Measurements from ENCODE around the gene GINM1.

Gene GINM1, protein sequence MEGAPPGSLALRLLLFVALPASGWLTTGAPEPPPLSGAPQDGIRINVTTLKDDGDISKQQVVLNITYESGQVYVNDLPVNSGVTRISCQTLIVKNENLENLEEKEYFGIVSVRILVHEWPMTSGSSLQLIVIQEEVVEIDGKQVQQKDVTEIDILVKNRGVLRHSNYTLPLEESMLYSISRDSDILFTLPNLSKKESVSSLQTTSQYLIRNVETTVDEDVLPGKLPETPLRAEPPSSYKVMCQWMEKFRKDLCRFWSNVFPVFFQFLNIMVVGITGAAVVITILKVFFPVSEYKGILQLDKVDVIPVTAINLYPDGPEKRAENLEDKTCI

DNA sequence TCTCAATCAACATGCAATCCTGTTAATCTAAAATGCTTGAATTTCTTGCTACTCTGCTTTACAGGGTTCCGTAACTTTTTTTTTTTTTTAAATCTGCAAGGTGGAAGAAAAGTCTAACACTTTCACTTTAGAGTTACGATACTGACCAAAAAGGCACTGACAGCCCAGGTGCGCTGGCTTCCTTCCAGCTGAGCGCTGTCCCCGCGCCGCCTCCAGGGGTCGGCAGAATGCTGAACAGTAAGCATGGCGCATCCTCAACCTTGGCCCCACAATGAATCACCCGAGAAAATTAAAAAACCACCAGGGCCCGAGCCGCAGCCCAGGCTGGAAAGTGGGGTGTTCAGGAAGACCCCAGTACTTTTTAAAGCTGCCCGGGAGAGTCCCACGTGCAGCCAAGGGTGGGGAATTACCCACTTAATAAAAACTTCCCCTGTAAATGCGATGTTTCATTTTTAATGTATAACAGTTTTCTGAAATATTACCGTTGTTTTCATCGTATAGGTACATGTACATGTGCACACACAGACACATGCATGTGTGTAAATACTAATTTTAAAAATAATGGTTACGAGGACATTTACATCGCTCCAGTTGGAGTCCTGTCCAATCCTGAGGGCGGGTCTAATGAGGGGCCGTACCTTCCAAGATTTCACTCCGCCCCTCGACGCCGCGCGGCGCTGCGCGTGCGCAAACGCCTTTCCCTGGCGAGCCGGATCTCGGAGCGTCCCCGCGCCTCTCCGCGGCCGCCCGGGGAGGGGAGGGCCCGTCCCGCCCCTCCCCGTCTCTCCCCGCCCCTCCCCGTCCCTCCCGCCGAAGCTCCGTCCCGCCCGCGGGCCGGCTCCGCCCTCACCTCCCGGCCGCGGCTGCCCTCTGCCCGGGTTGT lies at the start of gene GINM1:
TSS of gene GINM1 (plus strand) at position 849 of the 883 bp plus-strand sequence. CDS start 40 bp downstream, outside the sequence.
- Histone ChIP-seq H3K4me3 (ENCODE audit: low read length) (peak within 1 kb of the TSS; percentile 71), H3K4me1 (ENCODE audit: control insufficient read depth, insufficient read depth, low read length) (peaks cover 5% of the 10 kb centered on the region), H3K9me3 (ENCODE audit: control insufficient read depth, low read length) (no peaks in the 10 kb centered on the region), H3K9ac (ENCODE audit: low read length) (peak within 1 kb of the TSS; percentile 95), H3K36me3 (ENCODE audit: control insufficient read depth, insufficient read depth, low read length) (no peaks in the 10 kb centered on the region), H3K27me3 (ENCODE audit: control insufficient read depth, insufficient read depth, low read length) (no peaks in the 10 kb centered on the region)

GRCh38 chr6:149529650-149530049 lies 36.5 kb upstream of the GINM1 start:
- Histone ChIP-seq H3K36me3 (ENCODE audit: control insufficient read depth, insufficient read depth, low read length) (no peaks in the 10 kb centered on the region), H3K27me3 (ENCODE audit: control insufficient read depth, insufficient read depth, low read length) (no peaks in the 10 kb centered on the region), H3K4me1 (ENCODE audit: control insufficient read depth, insufficient read depth, low read length) (no peaks in the 10 kb centered on the region), H3K9me3 (ENCODE audit: control insufficient read depth, low read length) (no peaks in the 10 kb centered on the region), H3K4me3 (ENCODE audit: low read length) (no peak overlapping the region), H3K9ac (ENCODE audit: low read length) (no peak overlapping the region)

GRCh38 chr6:149534742-149535141 lies 31.4 kb upstream of the GINM1 start:
- Histone ChIP-seq H3K9ac (ENCODE audit: low read length) (no peak overlapping the region), H3K36me3 (ENCODE audit: control insufficient read depth, insufficient read depth, low read length) (no peaks in the 10 kb centered on the region), H3K4me3 (ENCODE audit: low read length) (no peak overlapping the region), H3K4me1 (ENCODE audit: control insufficient read depth, insufficient read depth, low read length) (no peaks in the 10 kb centered on the region), H3K27me3 (ENCODE audit: control insufficient read depth, insufficient read depth, low read length) (no peaks in the 10 kb centered on the region), H3K9me3 (ENCODE audit: control insufficient read depth, low read length) (no peaks in the 10 kb centered on the region)

GRCh38 chr6:149541139-149541538 lies 25.0 kb upstream of the GINM1 start:
- Histone ChIP-seq H3K36me3 (ENCODE audit: control insufficient read depth, insufficient read depth, low read length) (no peaks in the 10 kb centered on the region), H3K9me3 (ENCODE audit: control insufficient read depth, low read length) (no peaks in the 10 kb centered on the region), H3K27me3 (ENCODE audit: control insufficient read depth, insufficient read depth, low read length) (no peaks in the 10 kb centered on the region), H3K4me1 (ENCODE audit: control insufficient read depth, insufficient read depth, low read length) (peaks cover 9% of the 10 kb centered on the region), H3K4me3 (ENCODE audit: low read length) (no peak overlapping the region), H3K9ac (ENCODE audit: low read length) (no peak overlapping the region)

DNA sequence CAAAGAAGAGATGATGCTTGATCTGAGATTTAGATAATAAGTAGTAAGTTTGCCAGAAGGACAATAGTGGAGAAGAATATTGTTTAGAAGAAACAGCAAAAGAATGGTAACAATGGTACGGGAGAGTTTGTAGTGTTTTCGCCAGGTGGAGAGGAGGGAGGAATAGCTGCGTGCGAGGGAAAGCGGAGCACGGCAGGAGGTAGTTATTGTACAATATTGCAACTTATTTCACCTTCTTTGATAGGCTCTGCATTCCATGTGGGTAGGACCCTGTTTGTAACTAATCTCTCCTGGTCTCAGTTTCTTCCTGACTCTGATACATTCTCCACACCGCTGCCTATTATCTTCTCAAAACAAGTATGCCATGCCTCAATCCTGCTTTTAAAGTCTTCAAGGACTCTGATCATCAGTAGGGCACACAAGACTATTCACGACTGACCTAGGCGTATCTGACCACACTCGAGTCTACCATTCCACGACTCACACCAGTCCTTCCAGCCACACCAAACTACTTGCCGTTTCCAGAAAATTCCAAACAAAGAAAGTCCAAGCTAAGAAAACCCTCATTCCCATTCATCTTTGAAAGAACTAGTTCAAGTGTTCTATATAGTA lies 21.4 kb upstream of the GINM1 start:
- Histone ChIP-seq H3K4me1 (ENCODE audit: control insufficient read depth, insufficient read depth, low read length) (peaks cover 9% of the 10 kb centered on the region), H3K9ac (ENCODE audit: low read length) (peak overlapping the region; percentile 96), H3K36me3 (ENCODE audit: control insufficient read depth, insufficient read depth, low read length) (no peaks in the 10 kb centered on the region), H3K27me3 (ENCODE audit: control insufficient read depth, insufficient read depth, low read length) (no peaks in the 10 kb centered on the region), H3K4me3 (ENCODE audit: low read length) (peak overlapping the region; percentile 91), H3K9me3 (ENCODE audit: control insufficient read depth, low read length) (no peaks in the 10 kb centered on the region)

GRCh38 chr6:149545258-149545753 lies 20.9 kb upstream of the GINM1 start:
- Histone ChIP-seq H3K4me3 (ENCODE audit: low read length) (peak overlapping the region; percentile 91), H3K4me1 (ENCODE audit: control insufficient read depth, insufficient read depth, low read length) (peaks cover 9% of the 10 kb centered on the region), H3K27me3 (ENCODE audit: control insufficient read depth, insufficient read depth, low read length) (peaks cover under 1% of the 10 kb centered on the region), H3K9me3 (ENCODE audit: control insufficient read depth, low read length) (no peaks in the 10 kb centered on the region), H3K36me3 (ENCODE audit: control insufficient read depth, insufficient read depth, low read length) (no peaks in the 10 kb centered on the region), H3K9ac (ENCODE audit: low read length) (peak overlapping the region; percentile 96)

GRCh38 chr6:149545754-149546471 lies 20.3 kb upstream of the GINM1 start, which contains the start of gene PPIL4:
PPIL4 (minus strand) TSS chr6:149546043; CDS start chr6:149546005, 38 bp downstream.
- peak within 1 kb of the TSS; percentile 91 for H3K4me3 ChIP-seq (ENCODE audit: low read length)
- no peaks in the 10 kb centered on the region for H3K36me3 ChIP-seq (ENCODE audit: control insufficient read depth, insufficient read depth, low read length)
- H3K4me1 ChIP-seq (ENCODE audit: control insufficient read depth, insufficient read depth, low read length), result peaks cover 9% of the 10 kb centered on the region
- H3K27me3 ChIP-seq (ENCODE audit: control insufficient read depth, insufficient read depth, low read length), result peaks cover 5% of the 10 kb centered on the region
- peak within 1 kb of the TSS; percentile 96 for H3K9ac ChIP-seq (ENCODE audit: low read length)
- no peaks in the 10 kb centered on the region for H3K9me3 ChIP-seq (ENCODE audit: control insufficient read depth, low read length)

DNA sequence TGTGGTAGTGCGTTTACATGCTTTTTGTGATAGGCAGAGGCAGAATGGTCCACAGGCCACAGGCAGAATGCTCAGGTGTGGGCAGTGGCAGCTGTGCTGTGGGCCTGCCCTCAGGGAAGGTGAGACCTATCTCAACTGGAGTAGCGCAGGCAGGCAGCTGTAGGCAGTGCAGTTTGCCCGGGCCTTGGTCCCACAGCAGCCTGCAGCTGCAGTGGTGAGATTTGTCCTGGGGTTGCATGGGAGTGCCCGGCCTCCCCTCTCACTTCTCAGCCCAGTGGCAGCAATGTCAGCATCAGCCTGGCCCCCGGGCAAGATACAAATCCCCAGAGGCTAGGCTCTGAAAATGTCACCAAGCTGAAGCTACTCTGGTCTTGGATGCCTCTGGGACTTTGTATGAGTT lies 14.3 kb upstream of the GINM1 start:
- no peaks in the 10 kb centered on the region for H3K36me3 ChIP-seq (ENCODE audit: control insufficient read depth, insufficient read depth, low read length)
- H3K4me1 ChIP-seq (ENCODE audit: control insufficient read depth, insufficient read depth, low read length), result no peaks in the 10 kb centered on the region
- H3K9ac ChIP-seq (ENCODE audit: low read length), result no peak overlapping the region
- no peak overlapping the region for H3K4me3 ChIP-seq (ENCODE audit: low read length)
- H3K27me3 ChIP-seq (ENCODE audit: control insufficient read depth, insufficient read depth, low read length), result peaks cover 5% of the 10 kb centered on the region
- no peaks in the 10 kb centered on the region for H3K9me3 ChIP-seq (ENCODE audit: control insufficient read depth, low read length)

- no peaks in the 10 kb centered on the region for H3K36me3 ChIP-seq (ENCODE audit: control insufficient read depth, insufficient read depth, low read length)
- no peak overlapping the region for H3K4me3 ChIP-seq (ENCODE audit: low read length)
- H3K27me3 ChIP-seq (ENCODE audit: control insufficient read depth, insufficient read depth, low read length), result no peaks in the 10 kb centered on the region
- H3K9me3 ChIP-seq (ENCODE audit: control insufficient read depth, low read length), result no peaks in the 10 kb centered on the region
- no peak overlapping the region for H3K9ac ChIP-seq (ENCODE audit: low read length)
- H3K4me1 ChIP-seq (ENCODE audit: control insufficient read depth, insufficient read depth, low read length), result no peaks in the 10 kb centered on the region
Observed at GRCh38 chr6:149558029-149558428, 8.1 kb upstream of the GINM1 start.

DNA sequence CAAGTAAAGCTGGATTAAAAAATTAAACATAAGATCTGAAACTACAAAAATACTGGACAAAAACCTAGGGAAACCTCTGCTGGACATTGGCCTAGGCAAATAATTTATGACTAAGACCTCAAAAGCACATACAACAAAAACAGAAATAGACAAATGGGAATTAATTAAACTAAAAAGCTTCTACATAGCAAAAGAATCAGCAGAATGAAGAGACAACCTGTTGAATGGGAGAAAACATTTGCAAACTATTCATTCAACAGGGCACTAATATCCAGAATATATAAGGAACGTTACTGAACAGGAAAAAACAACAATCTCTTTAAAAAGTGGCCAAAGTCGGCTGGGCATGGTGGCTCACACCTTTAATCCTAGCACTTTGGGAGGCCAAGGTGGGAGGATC lies 6.8 kb upstream of the GINM1 start:
- H3K9me3 ChIP-seq (ENCODE audit: control insufficient read depth, low read length), result no peaks in the 10 kb centered on the region
- no peak overlapping the region for H3K4me3 ChIP-seq (ENCODE audit: low read length)
- H3K4me1 ChIP-seq (ENCODE audit: control insufficient read depth, insufficient read depth, low read length), result no peaks in the 10 kb centered on the region
- no peaks in the 10 kb centered on the region for H3K36me3 ChIP-seq (ENCODE audit: control insufficient read depth, insufficient read depth, low read length)
- no peak overlapping the region for H3K9ac ChIP-seq (ENCODE audit: low read length)
- H3K27me3 ChIP-seq (ENCODE audit: control insufficient read depth, insufficient read depth, low read length), result no peaks in the 10 kb centered on the region

DNA sequence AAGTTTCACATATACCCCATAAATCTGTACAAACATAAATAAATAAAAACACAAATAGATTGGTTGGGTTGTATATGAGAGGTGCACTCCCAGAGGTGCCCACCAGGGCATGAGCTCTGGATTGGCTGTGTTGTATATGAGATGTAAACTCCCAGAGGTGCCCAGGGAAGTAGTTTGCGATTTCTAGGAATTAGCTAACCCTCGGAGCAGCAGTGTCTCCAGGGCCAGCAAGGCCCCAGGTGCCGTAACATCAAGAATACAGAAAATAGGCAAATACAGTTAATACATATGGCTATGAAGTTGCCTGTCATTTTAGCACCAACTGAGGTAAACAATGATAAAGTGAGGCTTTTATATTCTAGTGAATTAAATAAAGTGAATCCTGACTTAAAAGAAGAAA lies 5.4 kb upstream of the GINM1 start:
- Histone ChIP-seq H3K9me3 (ENCODE audit: control insufficient read depth, low read length) (no peaks in the 10 kb centered on the region), H3K36me3 (ENCODE audit: control insufficient read depth, insufficient read depth, low read length) (no peaks in the 10 kb centered on the region), H3K9ac (ENCODE audit: low read length) (no peak overlapping the region), H3K27me3 (ENCODE audit: control insufficient read depth, insufficient read depth, low read length) (no peaks in the 10 kb centered on the region), H3K4me3 (ENCODE audit: low read length) (no peak overlapping the region), H3K4me1 (ENCODE audit: control insufficient read depth, insufficient read depth, low read length) (no peaks in the 10 kb centered on the region)

Measured in mucosa of stomach (tissue), 1 donor.